Right ventricle myocardium superior (tissue), 1 donor: ENCODE results near the gene ACTN1. TPM values are rescaled to one million over a fixed set of nuclear protein-coding genes. Genes with fewer than 3 reads are reported as not detected.
"Not testable (repeated sequence)": the region's sequence is repeated elsewhere in the genome, so short reads cannot be mapped to it uniquely, and the experiment has no call there.

ENCODE experiments used
- ATAC-seq: fragments of 200-7000 bp; cut with Tn5 transposase; one replicate; pipeline ENCODE4 v1.9.1; 2020; ENCODE audit warnings: mild to moderate bottlenecking; ENCODE audit not compliant: poor library complexity
- DNase-seq: peaks from one replicate; pipeline ENCODE4 v3.0.0-alpha.2; 2020
- intact Hi-C: fragments of 100-400 bp; cut with DNase I; formaldehyde crosslinking; loops from one replicate; pipeline ENCODE4 v1.11.2; 2022
- total RNA-seq: library from RNA; stranded (reverse); fragmentation: NEBNext Ultra II Directional; extraction: Animal tissue kit (Norgen Biotek cat#: 25700); gene quantifications from one replicate; pipeline ENCODE4 v1.2.1, GENCODE V29; 2021
- donor health status: DM: no; HTN: yes; CAD: no; lungs with severe emphysema.

Gene ACTN1
- total RNA-seq, 1 donor from 2014 or later, result 92.5 TPM

DNA sequence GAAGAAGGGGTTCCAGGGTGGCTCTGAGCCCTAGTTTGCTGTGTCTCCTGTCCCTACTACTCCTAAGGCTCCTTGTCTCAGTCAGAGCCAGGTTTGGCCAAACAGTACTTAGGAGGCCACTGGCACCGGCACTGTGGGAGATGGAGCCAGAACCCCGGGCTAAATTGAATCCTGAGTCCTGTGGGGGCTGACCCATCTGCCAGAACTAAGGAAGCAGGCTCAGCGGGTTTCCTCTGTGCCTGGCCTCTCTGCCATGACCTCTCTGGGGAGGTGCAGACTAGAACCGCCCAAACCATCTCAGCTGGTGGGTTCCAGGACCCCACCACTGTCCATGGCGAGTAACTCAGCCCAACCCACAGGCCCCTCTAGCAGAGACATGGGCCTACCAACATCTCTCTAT, 5.5 kb downstream of the ACTN1 start:
- ATAC-seq, result no peak
- intact Hi-C loops, result no loop called here

GRCh38 chr14:68973219-68973565, 5.9 kb downstream of the ACTN1 start:
- intact Hi-C loops, result not testable (repeated sequence)

More for the DNA sequence above, 5.5 kb downstream of the ACTN1 start:
- no peak for DNase-seq

GRCh38 chr14:68972507-68973218, 6.4 kb downstream of the ACTN1 start:
- DNase-seq (no peak), ATAC-seq (no peak)
- intact Hi-C loops, result no loop called here

More at GRCh38 chr14:68973219-68973565, 5.9 kb downstream of the ACTN1 start:
- ATAC-seq, DNase-seq: not testable (repeated sequence)

DNA sequence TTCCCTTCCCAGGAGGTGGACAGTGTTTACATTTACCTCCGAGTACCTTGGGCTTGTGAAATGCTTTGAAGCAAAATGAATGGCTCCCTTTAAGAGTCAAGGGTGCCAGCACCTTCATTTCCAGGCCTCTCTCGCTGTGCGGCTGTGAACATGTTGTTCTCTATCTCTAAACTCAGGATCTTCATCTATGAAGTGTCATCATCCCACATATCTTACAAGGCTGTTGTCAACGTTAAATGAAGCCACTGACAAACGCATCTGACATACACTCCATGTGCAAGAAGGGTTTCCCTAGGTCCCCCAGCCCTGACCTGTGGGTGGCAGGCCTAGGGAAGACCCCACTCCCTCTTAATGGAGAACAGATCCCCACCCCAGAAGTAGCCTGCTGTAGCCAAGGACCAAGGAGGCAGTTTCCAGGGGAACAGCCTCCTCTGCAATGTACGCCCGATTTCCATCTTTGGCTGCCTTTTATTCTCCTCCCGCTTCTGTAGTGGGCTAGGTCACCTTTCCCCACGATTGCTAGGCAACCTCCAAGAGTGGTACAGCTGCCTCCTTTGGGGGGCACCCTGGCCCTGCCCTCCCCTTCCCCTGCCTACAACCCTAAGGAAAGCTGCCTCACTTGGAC, 7.6 kb downstream of the ACTN1 start:
- DNase-seq (no peak), ATAC-seq (no peak)
- intact Hi-C loops, result no loop called here

DNA sequence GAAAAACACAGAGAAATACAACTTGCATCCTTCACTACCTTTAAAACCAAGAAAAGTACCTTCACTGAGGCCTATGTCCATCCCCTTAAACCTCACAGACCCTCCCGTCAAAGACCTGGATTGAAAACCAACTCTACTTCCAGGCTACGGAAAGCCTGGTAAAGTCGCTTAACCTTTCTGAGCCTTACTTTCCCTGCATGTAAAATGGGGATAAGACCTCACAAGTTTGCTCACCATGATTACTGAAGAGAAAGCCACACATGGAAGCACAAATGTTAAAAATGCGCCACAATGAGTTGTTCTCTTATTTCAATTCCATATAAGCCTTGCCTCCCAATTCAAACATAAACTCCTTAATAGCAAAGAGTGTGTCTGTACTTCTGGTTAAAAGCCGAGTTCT, 8.4 kb downstream of the ACTN1 start:
- ATAC-seq (no peak), DNase-seq (no peak)
- intact Hi-C loops, result no loop called here

DNA sequence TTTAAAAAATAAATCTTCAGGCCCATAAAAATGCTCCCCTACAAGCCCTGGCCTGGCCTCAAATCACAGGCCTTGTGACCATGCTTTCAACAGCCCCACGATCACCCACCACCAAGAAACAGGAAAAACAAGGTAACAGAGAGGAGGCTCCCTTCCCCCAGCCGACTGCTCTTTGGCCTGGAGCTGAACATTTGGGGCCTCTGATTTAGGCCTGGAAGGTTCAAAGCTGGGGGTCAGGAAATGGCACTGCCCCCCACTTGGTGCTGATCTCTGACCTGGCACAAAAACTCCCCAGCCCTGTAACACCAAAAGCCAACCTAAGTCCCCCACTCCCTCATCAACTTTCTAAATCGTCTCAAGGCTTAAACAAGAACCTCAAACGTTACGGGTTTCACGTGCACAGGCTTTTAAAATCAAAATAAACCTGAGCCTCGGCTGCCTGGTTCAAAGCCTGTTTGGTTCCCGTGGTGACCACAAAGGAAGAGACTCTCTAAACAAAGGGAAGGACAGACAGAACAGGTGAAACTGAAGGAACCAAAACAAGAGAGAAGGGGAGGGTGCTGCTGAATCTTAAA, 9.0 kb downstream of the ACTN1 start:
- ATAC-seq (no peak), DNase-seq (no peak)
- intact Hi-C loops, result no loop called here

GRCh38 chr14:68969278-68970033, 9.6 kb downstream of the ACTN1 start:
- DNase-seq, result no peak
- ATAC-seq, result no peak
- intact Hi-C loops, result no loop called here

DNA sequence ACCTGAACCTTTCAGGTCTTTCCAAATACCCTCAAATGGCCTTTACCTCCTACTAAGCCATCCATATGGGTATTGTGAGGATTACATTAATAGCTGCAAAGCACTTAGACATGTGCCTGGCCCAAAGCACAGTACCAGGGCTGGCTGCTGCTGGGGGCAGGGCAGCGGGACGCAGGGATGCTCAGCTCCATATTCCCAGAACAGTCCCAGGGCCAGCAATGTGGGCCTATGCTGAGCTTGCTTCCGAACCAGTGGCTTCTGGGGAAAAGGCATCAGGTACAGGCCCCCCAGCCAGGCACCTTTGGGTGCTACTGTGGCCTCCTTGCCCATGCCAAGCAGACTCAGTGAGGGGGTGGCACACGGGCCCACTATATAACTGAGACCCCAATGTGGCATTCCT, 10.4 kb downstream of the ACTN1 start:
- ATAC-seq (no peak), DNase-seq (no peak)
- intact Hi-C loops, result no loop called here

GRCh38 chr14:68968051-68968450, 11.1 kb downstream of the ACTN1 start:
- intact Hi-C loops, result no loop called here
- no peak for ATAC-seq
- DNase-seq, result no peak

DNA sequence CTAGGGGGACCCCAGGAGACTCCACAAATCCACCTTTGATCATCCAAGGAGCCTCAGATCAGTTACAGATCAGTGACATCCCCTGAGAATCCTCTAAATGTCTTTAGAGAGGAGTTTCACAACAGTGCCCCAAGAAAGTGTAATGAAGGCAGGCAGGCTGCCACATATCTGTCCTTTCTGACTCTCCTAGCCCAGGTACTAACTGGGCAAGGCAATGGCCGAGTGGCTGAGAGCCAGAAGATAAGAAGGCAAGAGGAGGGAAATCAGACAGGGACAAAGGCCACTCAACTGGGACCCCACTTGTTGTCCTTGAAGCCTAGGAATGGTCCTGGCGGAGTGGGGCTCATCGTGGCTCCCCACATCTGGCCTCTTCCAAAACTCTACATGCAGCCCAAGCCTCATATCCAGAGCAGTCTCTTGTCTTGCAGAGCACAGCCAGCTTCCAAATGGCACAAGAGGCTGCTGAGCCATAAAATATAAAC, 11.6 kb downstream of the ACTN1 start:
- DNase-seq, result no peak
- ATAC-seq, result peak; percentile 35
- intact Hi-C loops, result no loop called here

GRCh38 chr14:68966872-68967301, 12.2 kb downstream of the ACTN1 start:
- peak; percentile 2 for ATAC-seq
- intact Hi-C loops, result no loop called here
- DNase-seq, result no peak

- DNase-seq, result no peak
- no peak for ATAC-seq
- intact Hi-C loops, result no loop called here
Measured at GRCh38 chr14:68965261-68965761, 13.8 kb downstream of the ACTN1 start.

DNA sequence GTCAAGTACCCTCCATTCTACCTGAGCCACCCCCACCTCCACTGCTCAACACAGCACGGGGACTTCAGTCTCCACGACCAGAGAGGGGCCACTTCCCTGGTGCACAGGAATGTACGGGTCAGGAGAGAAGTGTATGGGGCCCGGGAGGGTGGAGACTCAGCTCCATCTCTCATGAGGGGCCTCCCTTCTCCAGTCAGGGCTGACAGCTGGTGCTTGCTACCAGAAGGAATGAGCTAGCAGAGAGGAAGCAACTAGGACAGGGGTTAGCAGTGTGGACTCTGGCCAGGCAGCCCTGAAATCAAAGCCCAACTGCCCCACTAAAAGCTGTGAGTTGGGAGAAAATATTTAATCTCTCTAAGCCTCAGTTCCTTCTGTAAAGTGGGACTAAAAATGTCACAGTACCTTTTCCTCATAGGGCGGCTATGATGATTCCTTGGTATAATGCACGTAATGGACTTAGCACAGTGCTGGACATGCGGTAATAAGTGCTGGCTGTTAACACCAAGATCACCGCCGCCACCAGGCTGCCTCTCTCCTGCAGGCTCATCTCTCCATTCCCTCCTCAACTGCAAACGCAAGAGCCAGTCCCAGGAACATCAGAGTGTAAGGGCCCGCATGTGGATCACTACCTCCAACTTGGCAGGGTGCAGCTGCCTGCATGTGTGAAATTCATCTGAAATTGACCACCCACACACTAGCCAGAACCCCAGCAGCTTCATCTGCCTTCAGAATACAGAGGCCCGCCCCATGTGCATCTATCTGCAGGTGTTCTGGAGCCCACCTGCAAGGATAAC, 14.6 kb downstream of the ACTN1 start:
- DNase-seq (no peak), ATAC-seq (no peak)
- intact Hi-C loops, result no loop called here

DNA sequence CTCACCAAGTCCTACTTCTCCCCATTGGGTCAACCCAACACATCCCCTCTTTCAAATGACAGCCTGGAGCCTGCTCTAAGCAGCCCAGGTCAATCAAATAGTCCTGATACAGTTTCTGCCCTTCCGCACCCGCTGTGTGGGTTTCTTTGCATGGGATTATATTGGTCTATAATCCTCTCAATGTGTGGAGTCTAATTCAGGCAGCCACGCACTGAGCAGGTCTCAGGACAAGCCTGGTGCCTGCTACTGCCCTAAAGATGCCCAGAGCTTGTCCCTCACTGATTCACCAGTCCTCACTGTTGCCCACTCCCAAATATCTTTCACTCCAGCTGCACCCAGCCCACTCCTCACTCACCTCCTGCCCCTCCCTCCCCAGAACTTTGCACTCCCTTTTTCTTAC, 16.4 kb downstream of the ACTN1 start:
- intact Hi-C loops, result no loop called here
- no peak for DNase-seq

GRCh38 chr14:68961781-68962584, 17.1 kb downstream of the ACTN1 start:
- ATAC-seq (no peak), DNase-seq (no peak)
- intact Hi-C loops, result no loop called here

More for the DNA sequence above, 16.4 kb downstream of the ACTN1 start:
- no peak for ATAC-seq

DNA sequence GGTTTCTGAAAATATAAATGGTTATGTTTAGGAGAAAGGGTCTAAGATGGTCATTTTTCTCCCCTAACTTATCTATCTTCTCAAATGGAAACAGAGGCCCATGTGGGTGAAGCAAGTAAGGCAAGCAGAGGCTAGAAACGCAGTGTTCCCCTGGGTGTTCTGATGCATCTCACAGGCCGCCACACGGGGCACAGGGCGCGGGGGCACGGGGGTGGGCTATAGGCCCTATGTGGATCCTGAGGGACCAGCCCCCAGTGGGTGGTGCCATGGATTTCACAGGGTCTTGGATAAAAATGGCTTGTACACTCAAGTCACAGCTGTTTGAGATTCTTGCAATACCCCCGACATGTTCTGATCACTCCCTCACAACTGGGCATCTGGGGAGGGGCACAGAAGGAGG, 17.7 kb downstream of the ACTN1 start:
- DNase-seq, result no peak
- no peak for ATAC-seq
- intact Hi-C loops, result no loop called here

DNA sequence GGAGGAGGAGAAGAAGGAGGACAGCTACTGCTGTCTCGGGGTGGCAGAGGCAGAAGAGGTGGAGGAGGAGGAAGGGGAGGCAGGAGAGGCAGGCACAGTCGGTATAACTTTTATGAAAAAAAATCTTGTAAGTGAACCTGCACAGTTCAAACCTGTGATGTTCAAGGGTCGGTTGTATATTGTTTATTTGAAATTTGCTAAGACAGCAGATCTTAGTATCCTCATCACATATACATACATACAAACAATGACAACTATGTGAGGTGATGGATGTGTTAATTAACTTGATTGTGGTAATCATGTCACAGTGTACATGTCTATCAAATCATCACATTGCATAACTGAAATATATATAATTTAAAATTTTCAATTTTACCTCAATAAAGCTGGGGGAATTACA, 19.0 kb downstream of the ACTN1 start:
- ATAC-seq (no peak), DNase-seq (no peak)
- intact Hi-C loops, result no loop called here

DNA sequence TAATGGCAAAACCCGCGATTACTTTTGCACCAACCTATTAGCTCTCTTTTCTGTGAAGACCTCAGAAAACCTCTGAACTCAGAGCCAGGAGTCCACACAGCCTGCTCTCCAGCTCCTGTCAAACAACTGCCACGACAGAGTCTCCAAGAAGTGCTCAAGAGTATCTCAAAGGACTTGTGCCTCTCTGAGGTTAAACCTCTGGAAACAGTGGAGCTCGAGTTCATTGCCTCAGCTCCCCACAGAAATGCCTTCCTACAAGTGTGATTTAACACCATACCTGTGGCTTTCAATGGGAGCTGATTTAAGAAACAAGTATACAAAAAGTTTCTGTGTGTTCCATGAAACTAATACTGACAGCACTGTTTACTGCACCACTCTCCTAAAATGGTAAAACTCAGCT, 20.1 kb downstream of the ACTN1 start:
- no peak for DNase-seq
- intact Hi-C loops, result no loop called here
- ATAC-seq, result no peak
